HepG2 (cell line): Measurements from ENCODE around the gene AFG1L. TPM values are rescaled to one million over a fixed set of nuclear protein-coding genes. Genes with fewer than 3 reads are reported as not detected.

Experiments used
- FOXC1 ChIP-seq: sonication (generic); formaldehyde crosslinking; IDR thresholded peaks from 2 replicates; pipeline ENCODE4 v1.8.0; 2022; ENCODE audit warnings: mild to moderate bottlenecking, missing genetic modification reagents, borderline replicate concordance
- HNRNPL ChIP-seq: fragments of 200-400 bp; formaldehyde crosslinking; IDR thresholded peaks from 2 replicates; pipeline ENCODE4 v1.6.1; 2017; ENCODE audit warnings: mild to moderate bottlenecking, low read depth, low read length
- RERE ChIP-seq: IDR thresholded peaks from 2 replicates; pipeline ENCODE4 v1.6.1; 2016; ENCODE audit warnings: low read depth, missing genetic modification reagents, missing compliant biosample characterization
- RXRA ChIP-seq: sonication (generic); formaldehyde crosslinking; IDR thresholded peaks from 2 replicates; pipeline ENCODE4 v1.5.1; 2020; ENCODE audit warnings: missing genetic modification reagents
- SALL1 ChIP-seq: sonication (generic); formaldehyde crosslinking; IDR thresholded peaks from 2 replicates; pipeline ENCODE4 v1.8.0; 2022; ENCODE audit warnings: mild to moderate bottlenecking, missing genetic modification reagents
- TBX2 ChIP-seq: sonication (generic); formaldehyde crosslinking; IDR thresholded peaks from 2 replicates; pipeline ENCODE4 v1.5.0; 2020; ENCODE audit warnings: missing genetic modification reagents, mild to moderate bottlenecking, borderline replicate concordance
- ZMYM4 ChIP-seq: sonication (generic); formaldehyde crosslinking; IDR thresholded peaks from 2 replicates; pipeline ENCODE4 v1.8.1; 2023; ENCODE audit warnings: mild to moderate bottlenecking, missing genetic modification reagents
- ZNF574 ChIP-seq: sonication (generic); formaldehyde crosslinking; IDR thresholded peaks from 2 replicates; pipeline ENCODE4 v1.4.0; 2020; ENCODE audit warnings: missing genetic modification reagents
- ZNF597 ChIP-seq: sonication (generic); formaldehyde crosslinking; IDR thresholded peaks from 2 replicates; pipeline ENCODE4 v1.5.0; 2020; ENCODE audit warnings: missing genetic modification reagents
- polyA plus RNA-seq, 8 experiments: library from polyadenylated mRNA; depleted of rRNA in 3 of 8; stranded (reverse) in 7 of 8; unstranded in 1 of 8; fragments of >200 nt; fragmentation: Illumina TruSeq in 4 of 8; extraction: Trizol in 4 of 8; gene quantifications; 2 replicates each; pipeline versions ENCODE4 v1.2.1 to v1.2.3, GENCODE V29; 2011 to 2016; ENCODE audit warnings: low read depth in 4 of 8, missing spikeins in 1 of 8, mixed read lengths in 1 of 8; ENCODE audit not compliant: insufficient read depth in 1 of 8
- total RNA-seq, 5 experiments: library from RNA; depleted of rRNA; stranded (reverse); fragments of >200 nt; fragmentation: Illumina TruSeq; extraction: Trizol; gene quantifications; 2 replicates each; pipeline ENCODE4 v1.2.3, GENCODE V29; 2016; ENCODE audit warnings: low read depth in 1 of 5

AFG1L gene
- total and polyA plus RNA-seq, 2 of the 13 experiments (the other 11 are each of a cell fraction or from before 2014, with no cell fraction given), result 3.1 to 14.0 TPM

- TF ChIP-seq RERE (CRISPR knock-in tag) (no peak), FOXC1 (peak; percentile 80; the same call in 1 of the 2 replicates), TBX2 (CRISPR knock-in tag) (peak; percentile 84; the same call in 1 of the 2 replicates), SALL1 (CRISPR knock-in tag) (peak; percentile 92), ZNF574 (CRISPR knock-in tag) (peak; percentile 98), ZMYM4 (CRISPR knock-in tag) (peak; percentile 86), HNRNPL (0 out of 2 replicates have a peak, but pooled peaks have one; percentile 26), ZNF597 (CRISPR knock-in tag) (no peak), RXRA (CRISPR knock-in tag) (peak; percentile 56; the same call in 1 of the 2 replicates)
Measured at GRCh38 chr6:108260809-108261569, 33.9 kb upstream of the AFG1L start, which contains the start of gene SNX3 (continued).
